HepG2 (cell line): Measurements from ENCODE around the gene ACTN1. TPM values are rescaled to one million over a fixed set of nuclear protein-coding genes. Genes with fewer than 3 reads are reported as not detected.

Source experiments
- BATF2 ChIP-seq: sonication (generic); formaldehyde crosslinking; IDR thresholded peaks from 2 replicates; pipeline ENCODE4 v1.8.0; 2022; ENCODE audit warnings: mild to moderate bottlenecking, missing genetic modification reagents, moderate library complexity
- CBX2 ChIP-seq, 2 experiments: fragments of 200-600 bp in 1 of 2; sonication (generic); formaldehyde crosslinking in 1 of 2; IDR thresholded peaks; 2 replicates each; pipeline versions ENCODE4 v1.7.0 to v1.8.1; 2018 to 2022; ENCODE audit warnings: low read depth in 2 of 2, low read length in 1 of 2, mild to moderate bottlenecking in 1 of 2, missing genetic modification reagents in 1 of 2
- CREB1 ChIP-seq, 2 experiments: fragments of 450-650 bp in 1 of 2; IDR thresholded peaks; 2 replicates each; pipeline ENCODE4 v1.6.1; 2016 to 2017; ENCODE audit warnings: control low read depth in 1 of 2, mild to moderate bottlenecking in 1 of 2, missing compliant biosample characterization in 1 of 2, missing genetic modification characterization in 1 of 2
- IRF9 ChIP-seq: sonication (generic); formaldehyde crosslinking; IDR thresholded peaks from 2 replicates; pipeline ENCODE4 v1.8.0; 2022; ENCODE audit warnings: missing genetic modification reagents, mild to moderate bottlenecking, borderline replicate concordance
- KAT8 ChIP-seq: IDR thresholded peaks from 2 replicates; pipeline ENCODE4 v1.6.1; 2016; ENCODE audit warnings: missing genetic modification reagents, missing compliant biosample characterization
- MLX ChIP-seq: IDR thresholded peaks from 2 replicates; pipeline ENCODE4 v1.6.1; 2016
- RFX3 ChIP-seq: IDR thresholded peaks from 2 replicates; pipeline ENCODE4 v1.6.1; 2016; ENCODE audit warnings: missing biosample characterization, missing genetic modification reagents
- SMAD1 ChIP-seq: sonication (generic); formaldehyde crosslinking; IDR thresholded peaks from 2 replicates; pipeline ENCODE4 v1.4.0; 2020; ENCODE audit warnings: missing genetic modification reagents, low read depth, mild to moderate bottlenecking, borderline replicate concordance
- SP4 ChIP-seq: sonication (generic); formaldehyde crosslinking; IDR thresholded peaks from 2 replicates; pipeline ENCODE4 v1.8.1; 2023; ENCODE audit warnings: mild to moderate bottlenecking, missing genetic modification reagents
- XRCC5 ChIP-seq: fragments of 200-400 bp; formaldehyde crosslinking; optimal IDR thresholded peaks from 2 replicates; pipeline ENCODE3; 2017; ENCODE audit warnings: mild to moderate bottlenecking, low read length
- ZBTB2 ChIP-seq: sonication (generic); formaldehyde crosslinking; IDR thresholded peaks from 2 replicates; pipeline ENCODE4 v1.8.0; 2022; ENCODE audit warnings: low read depth, missing genetic modification reagents
- ZBTB25 ChIP-seq: IDR thresholded peaks from 2 replicates; pipeline ENCODE4 v1.6.1; 2018; ENCODE audit warnings: missing genetic modification reagents
- ZBTB33 ChIP-seq: sonication (generic); formaldehyde crosslinking; IDR thresholded peaks from 2 replicates; pipeline ENCODE4 v1.4.0; 2020; ENCODE audit warnings: missing genetic modification reagents
- ZBTB37 ChIP-seq: sonication (generic); formaldehyde crosslinking; IDR thresholded peaks from 2 replicates; pipeline ENCODE4 v1.4.0; 2020; ENCODE audit warnings: mild to moderate bottlenecking, missing genetic modification reagents
- ZC3H13 ChIP-seq: sonication (generic); formaldehyde crosslinking; IDR thresholded peaks from 2 replicates; pipeline ENCODE4 v1.8.1; 2023; ENCODE audit warnings: mild to moderate bottlenecking, missing genetic modification reagents, moderate library complexity
- ZKSCAN1 ChIP-seq: fragments of 150-350 bp; IDR thresholded peaks from 2 replicates; pipeline ENCODE4 v1.6.1; 2014; ENCODE audit warnings: low read length
- ZSCAN21 ChIP-seq: sonication (generic); formaldehyde crosslinking; IDR thresholded peaks from 2 replicates; pipeline ENCODE4 v1.8.0; 2022; ENCODE audit warnings: mild to moderate bottlenecking, missing genetic modification reagents, moderate library complexity, borderline replicate concordance
- polyA plus RNA-seq, 8 experiments: library from polyadenylated mRNA; depleted of rRNA in 3 of 8; stranded (reverse) in 7 of 8; unstranded in 1 of 8; fragments of >200 nt; fragmentation: Illumina TruSeq in 4 of 8; extraction: Trizol in 4 of 8; gene quantifications; 2 replicates each; pipeline versions ENCODE4 v1.2.1 to v1.2.3, GENCODE V29; 2011 to 2016; ENCODE audit warnings: low read depth in 4 of 8, missing spikeins in 1 of 8, mixed read lengths in 1 of 8; ENCODE audit not compliant: insufficient read depth in 1 of 8
- total RNA-seq, 5 experiments: library from RNA; depleted of rRNA; stranded (reverse); fragments of >200 nt; fragmentation: Illumina TruSeq; extraction: Trizol; gene quantifications; 2 replicates each; pipeline ENCODE4 v1.2.3, GENCODE V29; 2016; ENCODE audit warnings: low read depth in 1 of 5

ACTN1 gene
- total and polyA plus RNA-seq, 2 of the 13 experiments (the other 11 are each of a cell fraction or from before 2014, with no cell fraction given): 58.6 to 162 TPM

GRCh38 chr14:68824517-68825347 lies 154.4 kb downstream of the ACTN1 start (continued):
- TF ChIP-seq ZBTB33 (CRISPR knock-in tag) (peak; percentile 79), ZC3H13 (CRISPR knock-in tag) (no peak), CREB1 (IDR thresholded peaks at IDR 0.05) (no peak), CREB1 (CRISPR knock-in tag; IDR thresholded peaks at IDR 0.05) (peak; percentile 80), ZBTB2 (CRISPR knock-in tag) (no peak), ZKSCAN1 (peak; percentile 38; the same call in 1 of the 2 replicates), RFX3 (CRISPR knock-in tag) (no peak), MLX (CRISPR knock-in tag) (0 out of 2 replicates have a peak, but pooled peaks have one; percentile 26), CBX2 (IDR thresholded peaks at IDR 0.05; ENCODE audit: low read depth, low read length) (no peak), CBX2 (CRISPR knock-in tag; IDR thresholded peaks at IDR 0.05; ENCODE audit: low read depth) (0 out of 2 replicates have a peak, but pooled peaks have one; percentile 22), SP4 (CRISPR knock-in tag) (peak; percentile 61; the same call in 1 of the 2 replicates), KAT8 (CRISPR knock-in tag) (peak; percentile 96), BATF2 (CRISPR knock-in tag) (no peak), ZSCAN21 (CRISPR knock-in tag) (peak; percentile 85; the same call in 1 of the 2 replicates), SMAD1 (CRISPR knock-in tag) (no peak), IRF9 (CRISPR knock-in tag) (no peak), ZBTB37 (CRISPR knock-in tag) (no peak), ZBTB25 (CRISPR knock-in tag) (0 out of 2 replicates have a peak, but pooled peaks have one; percentile 43), XRCC5 (peak; percentile 97)
